ENCODE measurements around the gene PDE2A. TPM values are rescaled to one million over a fixed set of nuclear protein-coding genes. Genes with fewer than 3 reads are reported as not detected.

PDE2A gene
- total and polyA plus RNA-seq, 10 of the 15 experiments (the other 5 are each of a cell fraction or from before 2014, with no cell fraction given) = 0.06 to 0.15 (median 0.11) TPM; not detected in 6

DNA sequence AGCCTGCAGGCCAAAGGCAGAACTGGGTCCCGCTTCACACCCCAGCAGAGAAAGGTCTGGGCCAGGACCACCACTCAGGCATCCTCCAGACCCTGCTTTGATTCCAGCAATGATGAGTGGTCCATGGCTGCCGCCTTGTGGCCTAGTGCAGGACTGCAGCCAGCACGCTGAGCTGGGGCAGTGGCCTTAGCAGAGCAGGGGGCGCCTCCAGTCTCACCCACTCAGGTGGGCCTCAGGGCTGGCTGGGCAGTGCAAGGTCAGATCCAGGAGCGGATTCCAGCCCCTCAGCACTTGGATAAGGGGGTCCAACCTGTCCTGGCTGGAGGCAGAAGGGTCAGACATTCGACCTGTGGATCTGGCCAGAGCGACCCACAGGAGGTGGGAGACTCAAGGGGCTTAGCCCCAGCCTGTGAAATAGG, 9.6 kb upstream of the PDE2A start:
- no peak overlapping the region for H2AFZ ChIP-seq (ENCODE audit: control insufficient read depth, low read depth, low read length)
- H3K9ac ChIP-seq (ENCODE audit: control insufficient read depth, insufficient read depth, low read length) = no peak overlapping the region
- H4K20me1 ChIP-seq (ENCODE audit: control insufficient read depth, insufficient read depth) = no peaks in the 10 kb centered on the region
- no peak overlapping the region for H3K4me2 ChIP-seq (ENCODE audit: control insufficient read depth, insufficient read depth)
- in situ Hi-C loops (cut with MboI) (no loop called here), intact Hi-C loops (cut with micrococcal nuclease; ENCODE audit: unreplicated experiment) (loop anchor here (1.0 to 5.0 kb wide), 2 partner anchors 98 to 211 kb away; no protein-coding TSS in a partner anchor)
- ChIA-PET POLR2A (interaction anchor here (0.7 kb wide), 1 partner anchor 15 kb away, joined by 3 read pairs; no protein-coding TSS in a partner anchor), RAD21 (ENCODE audit: unreplicated experiment) (interaction anchor here (0.5 to 1.9 kb wide), 21 partner anchors 12 to 494 kb away, joined by 3 to 32 read pairs (median 4); partner anchors contain the start of gene STARD10), SMC1A (ENCODE audit: uncharacterized antibody, unreplicated experiment) (interaction anchor here (0.7 to 2.7 kb wide), 7 partner anchors 12 to 213 kb away, joined by 3 to 20 read pairs (median 5); partner anchors contain the start of gene STARD10), CTCF (interaction anchor here (0.6 to 7.1 kb wide), 38 partner anchors 9 to 561 kb away, joined by 3 to 130 read pairs (median 4); partner anchors contain the start of gene STARD10)
- H3K27ac ChIP-seq (ENCODE audit: control insufficient read depth, insufficient read depth) = no peak overlapping the region
- WGBS (ENCODE audit: insufficient coverage, insufficient replicate concordance, low lambda C conversion rate, missing lambda C conversion rate) = 37% methylated on average over 7 of the region's 7 CpGs
- DNase-seq (ENCODE audit: low read depth, low spot score) = no peak
- H3K79me2 ChIP-seq (ENCODE audit: control insufficient read depth, insufficient read depth, low read length) = no peaks in the 10 kb centered on the region
- ATAC-seq = peak; percentile 83
- no peaks in the 10 kb centered on the region for H3K27me3 ChIP-seq (replicated peaks in 1 of 2; ENCODE audit: control insufficient read depth in 2 of 2, insufficient read depth in 2 of 2, low read length in 1 of 2)
- H3K9me3 ChIP-seq (replicated peaks; ENCODE audit: control insufficient read depth, insufficient read depth, low read length) = no peaks in the 10 kb centered on the region
- FAIRE-seq = peak; percentile 82
- H3K4me1 ChIP-seq (ENCODE audit: control insufficient read depth, insufficient read depth, low read length) = no peaks in the 10 kb centered on the region
- BruUV-seq (replicated peaks) = no TSS peak
- no peak overlapping the region for H3K4me3 ChIP-seq
- H3K36me3 ChIP-seq (ENCODE audit: control insufficient read depth in 2 of 2, insufficient read depth in 2 of 2, low read length in 1 of 2) = peaks cover 14 to 27% of the 10 kb centered on the region in 2 experiments
- TF ChIP-seq, protein P1, sequence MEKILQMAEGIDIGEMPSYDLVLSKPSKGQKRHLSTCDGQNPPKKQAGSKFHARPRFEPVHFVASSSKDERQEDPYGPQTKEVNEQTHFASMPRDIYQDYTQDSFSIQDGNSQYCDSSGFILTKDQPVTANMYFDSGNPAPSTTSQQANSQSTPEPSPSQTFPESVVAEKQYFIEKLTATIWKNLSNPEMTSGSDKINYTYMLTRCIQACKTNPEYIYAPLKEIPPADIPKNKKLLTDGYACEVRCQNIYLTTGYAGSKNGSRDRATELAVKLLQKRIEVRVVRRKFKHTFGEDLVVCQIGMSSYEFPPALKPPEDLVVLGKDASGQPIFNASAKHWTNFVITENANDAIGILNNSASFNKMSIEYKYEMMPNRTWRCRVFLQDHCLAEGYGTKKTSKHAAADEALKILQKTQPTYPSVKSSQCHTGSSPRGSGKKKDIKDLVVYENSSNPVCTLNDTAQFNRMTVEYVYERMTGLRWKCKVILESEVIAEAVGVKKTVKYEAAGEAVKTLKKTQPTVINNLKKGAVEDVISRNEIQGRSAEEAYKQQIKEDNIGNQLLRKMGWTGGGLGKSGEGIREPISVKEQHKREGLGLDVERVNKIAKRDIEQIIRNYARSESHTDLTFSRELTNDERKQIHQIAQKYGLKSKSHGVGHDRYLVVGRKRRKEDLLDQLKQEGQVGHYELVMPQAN (conservative IDR thresholded peaks at IDR 0.05) = no peak
- TF ChIP-seq CHD2 (IDR thresholded peaks at IDR 0.05; ENCODE audit: borderline replicate concordance, low read depth, low read length) (no peak), RAD21 (IDR thresholded peaks at IDR 0.05; ENCODE audit: insufficient read depth, low read depth, low read length) (peak; percentile 84), ESRRA (IDR thresholded peaks at IDR 0.05; ENCODE audit: low read length) (no peak), RELA (IDR thresholded peaks at IDR 0.05; ENCODE audit: borderline replicate concordance, partially characterized antibody) (no peak), SPI1 (IDR thresholded peaks at IDR 0.05; ENCODE audit: borderline replicate concordance, insufficient read depth, low read depth, low read length) (no peak), SREBF1 (IDR thresholded peaks at IDR 0.05; ENCODE audit: low read length) (no peak), TBL1XR1 (IDR thresholded peaks at IDR 0.05; ENCODE audit: low read depth, low read length) (no peak), IKZF1 (conservative IDR thresholded peaks at IDR 0.05) (no peak), STAT3 (IDR thresholded peaks at IDR 0.05; ENCODE audit: low read depth, low read length) (no peak), BRCA1 (IDR thresholded peaks at IDR 0.05; ENCODE audit: low read depth, low read length) (no peak), POU2F2 (IDR thresholded peaks at IDR 0.05; ENCODE audit: borderline replicate concordance, low read depth, low read length) (peak; percentile 36; the same call in 1 of the 3 replicates), CBX3 (IDR thresholded peaks at IDR 0.05; ENCODE audit: borderline replicate concordance, low read depth) (no peak), ZNF207 (IDR thresholded peaks at IDR 0.05; ENCODE audit: borderline replicate concordance) (no peak), NFYA (IDR thresholded peaks at IDR 0.05; ENCODE audit: borderline replicate concordance, low read depth, low read length) (no peak), MYB (IDR thresholded peaks at IDR 0.05; ENCODE audit: borderline replicate concordance, low read depth, low read length) (no peak)
- TF ChIP-seq, protein P2, sequence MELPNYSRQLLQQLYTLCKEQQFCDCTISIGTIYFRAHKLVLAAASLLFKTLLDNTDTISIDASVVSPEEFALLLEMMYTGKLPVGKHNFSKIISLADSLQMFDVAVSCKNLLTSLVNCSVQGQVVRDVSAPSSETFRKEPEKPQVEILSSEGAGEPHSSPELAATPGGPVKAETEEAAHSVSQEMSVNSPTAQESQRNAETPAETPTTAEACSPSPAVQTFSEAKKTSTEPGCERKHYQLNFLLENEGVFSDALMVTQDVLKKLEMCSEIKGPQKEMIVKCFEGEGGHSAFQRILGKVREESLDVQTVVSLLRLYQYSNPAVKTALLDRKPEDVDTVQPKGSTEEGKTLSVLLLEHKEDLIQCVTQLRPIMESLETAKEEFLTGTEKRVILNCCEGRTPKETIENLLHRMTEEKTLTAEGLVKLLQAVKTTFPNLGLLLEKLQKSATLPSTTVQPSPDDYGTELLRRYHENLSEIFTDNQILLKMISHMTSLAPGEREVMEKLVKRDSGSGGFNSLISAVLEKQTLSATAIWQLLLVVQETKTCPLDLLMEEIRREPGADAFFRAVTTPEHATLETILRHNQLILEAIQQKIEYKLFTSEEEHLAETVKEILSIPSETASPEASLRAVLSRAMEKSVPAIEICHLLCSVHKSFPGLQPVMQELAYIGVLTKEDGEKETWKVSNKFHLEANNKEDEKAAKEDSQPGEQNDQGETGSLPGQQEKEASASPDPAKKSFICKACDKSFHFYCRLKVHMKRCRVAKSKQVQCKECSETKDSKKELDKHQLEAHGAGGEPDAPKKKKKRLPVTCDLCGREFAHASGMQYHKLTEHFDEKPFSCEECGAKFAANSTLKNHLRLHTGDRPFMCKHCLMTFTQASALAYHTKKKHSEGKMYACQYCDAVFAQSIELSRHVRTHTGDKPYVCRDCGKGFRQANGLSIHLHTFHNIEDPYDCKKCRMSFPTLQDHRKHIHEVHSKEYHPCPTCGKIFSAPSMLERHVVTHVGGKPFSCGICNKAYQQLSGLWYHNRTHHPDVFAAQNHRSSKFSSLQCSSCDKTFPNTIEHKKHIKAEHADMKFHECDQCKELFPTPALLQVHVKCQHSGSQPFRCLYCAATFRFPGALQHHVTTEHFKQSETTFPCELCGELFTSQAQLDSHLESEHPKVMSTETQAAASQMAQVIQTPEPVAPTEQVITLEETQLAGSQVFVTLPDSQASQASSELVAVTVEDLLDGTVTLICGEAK (IDR thresholded peaks at IDR 0.05; ENCODE audit: borderline replicate concordance) = no peak
- TF ChIP-seq, protein P3, sequence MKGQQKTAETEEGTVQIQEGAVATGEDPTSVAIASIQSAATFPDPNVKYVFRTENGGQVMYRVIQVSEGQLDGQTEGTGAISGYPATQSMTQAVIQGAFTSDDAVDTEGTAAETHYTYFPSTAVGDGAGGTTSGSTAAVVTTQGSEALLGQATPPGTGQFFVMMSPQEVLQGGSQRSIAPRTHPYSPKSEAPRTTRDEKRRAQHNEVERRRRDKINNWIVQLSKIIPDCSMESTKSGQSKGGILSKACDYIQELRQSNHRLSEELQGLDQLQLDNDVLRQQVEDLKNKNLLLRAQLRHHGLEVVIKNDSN (IDR thresholded peaks at IDR 0.05; ENCODE audit: borderline replicate concordance, extremely low read length, insufficient read depth, low read depth, low read length) = no peak
